NCI-H446 treated with DMSO at 0.1 percent for 48 hours (cell line): ENCODE data around the gene SLC25A3.
"Not testable (repeated sequence)": the region's sequence is repeated elsewhere in the genome, so short reads cannot be mapped to it uniquely, and the experiment has no call there.

Experiments
- DNase-seq: peaks from one replicate; lab custom pipeline; 2025; lab: John Stamatoyannopoulos, UW

The SLC25A3 gene

DNA sequence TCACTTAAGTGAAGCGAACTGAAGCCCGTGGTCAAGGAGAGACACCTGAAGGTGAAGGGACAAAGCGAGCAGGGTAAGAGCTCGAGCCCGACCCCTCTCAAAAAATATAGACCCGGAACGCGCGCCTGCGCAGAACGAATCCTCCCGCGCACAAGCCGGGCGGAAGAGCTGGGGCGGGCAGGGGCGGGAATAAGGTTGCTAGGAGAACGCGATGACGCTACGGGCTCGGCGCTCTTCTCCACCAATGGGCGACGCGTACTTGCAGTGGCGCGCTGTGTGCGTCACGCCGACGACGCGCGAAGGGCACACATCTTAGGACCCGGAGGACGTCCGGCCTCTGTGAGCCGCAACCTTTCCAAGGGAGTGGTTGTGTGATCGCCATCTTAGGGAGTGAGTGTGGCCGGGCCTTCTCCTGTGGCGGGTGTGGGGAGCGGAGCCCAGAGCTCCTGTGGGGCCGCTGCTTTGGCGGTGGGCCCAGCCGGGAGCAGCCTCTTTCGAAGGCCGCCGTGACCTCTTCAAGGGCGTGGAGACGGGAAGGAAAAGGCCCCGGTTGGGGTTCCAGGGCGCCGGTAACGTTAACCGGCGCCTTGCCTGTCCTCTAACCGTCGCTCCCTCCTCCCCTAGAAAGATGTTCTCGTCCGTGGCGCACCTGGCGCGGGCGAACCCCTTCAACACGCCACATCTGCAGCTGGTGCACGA lies at the start of gene SLC25A3:
SLC25A3 (plus strand) TSS at position 336 of the 699 bp plus-strand sequence; CDS start at position 629, 293 bp downstream.
- peak; percentile 96 for DNase-seq

DNA sequence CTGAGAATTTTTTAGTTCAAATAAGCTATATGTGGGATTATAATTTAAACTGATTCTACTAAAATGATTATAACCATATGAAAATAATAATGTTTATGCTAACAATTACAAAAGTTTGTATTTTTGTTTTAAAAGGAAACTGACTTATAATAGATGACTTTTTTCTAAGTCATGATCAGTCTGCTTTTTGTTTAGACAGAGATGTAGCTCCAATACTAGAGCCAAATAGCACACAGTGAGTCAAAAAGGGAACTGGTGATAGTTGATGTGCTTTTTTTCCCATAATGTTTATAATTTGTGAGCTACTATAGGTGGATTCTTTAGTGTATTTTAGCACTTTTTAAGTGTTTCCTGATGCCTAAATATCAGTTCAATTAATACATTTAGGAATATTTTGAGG lies 49.8 kb upstream of the SLC25A3 start:
- DNase-seq = no peak

DNA sequence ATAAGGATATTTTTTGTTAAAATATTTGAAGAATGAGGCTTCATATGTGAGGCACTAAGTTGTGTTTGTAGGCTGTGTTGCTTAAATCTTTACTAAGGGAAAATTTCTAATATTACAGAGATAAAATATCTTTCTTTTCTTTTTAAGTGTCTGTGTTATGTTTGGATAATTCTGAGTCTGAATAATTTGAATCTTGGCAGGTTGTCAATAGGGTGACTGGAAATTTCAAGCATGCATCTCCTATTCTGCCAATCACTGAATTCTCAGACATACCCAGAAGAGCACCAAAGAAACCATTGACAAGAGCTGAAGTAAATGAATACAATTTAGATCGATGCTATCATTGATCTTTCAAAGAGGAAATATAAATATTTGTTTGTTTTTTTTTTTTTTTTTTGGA lies 48.7 kb upstream of the SLC25A3 start:
- no peak for DNase-seq

DNA sequence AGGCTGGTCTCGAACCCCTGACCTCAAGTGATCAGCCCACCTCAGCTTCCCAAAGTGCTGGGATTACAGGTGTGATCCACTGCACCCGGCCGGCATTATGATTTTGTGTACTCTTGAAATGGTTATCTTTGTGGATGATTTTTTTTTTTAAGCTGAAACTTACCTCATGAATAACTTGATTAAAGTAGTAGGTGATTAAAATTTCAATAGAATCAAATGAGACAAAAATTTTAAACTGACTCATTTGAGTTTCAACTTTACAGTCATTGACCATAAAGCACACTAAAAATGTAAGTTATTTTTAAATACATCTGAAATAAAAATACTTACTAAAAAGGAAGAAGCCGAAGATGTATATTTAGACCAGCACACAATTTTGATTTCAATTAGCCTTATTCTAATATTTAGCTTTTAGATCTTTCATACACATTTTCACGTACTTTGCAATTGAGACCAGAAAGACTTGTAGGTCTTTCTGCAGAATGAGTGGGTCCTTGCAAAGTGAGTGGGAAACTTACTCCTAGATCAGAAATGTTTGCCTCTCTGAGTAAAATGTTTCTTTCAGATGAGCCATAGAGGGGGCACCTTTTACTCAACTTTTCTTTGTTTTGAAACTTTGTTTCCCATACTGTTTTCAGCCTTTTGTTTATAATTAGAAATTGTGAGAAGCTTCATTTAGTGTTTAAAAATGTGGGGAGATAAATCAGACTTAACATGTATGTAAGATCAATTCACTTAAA lies 43.9 kb upstream of the SLC25A3 start:
- DNase-seq = no peak

DNA sequence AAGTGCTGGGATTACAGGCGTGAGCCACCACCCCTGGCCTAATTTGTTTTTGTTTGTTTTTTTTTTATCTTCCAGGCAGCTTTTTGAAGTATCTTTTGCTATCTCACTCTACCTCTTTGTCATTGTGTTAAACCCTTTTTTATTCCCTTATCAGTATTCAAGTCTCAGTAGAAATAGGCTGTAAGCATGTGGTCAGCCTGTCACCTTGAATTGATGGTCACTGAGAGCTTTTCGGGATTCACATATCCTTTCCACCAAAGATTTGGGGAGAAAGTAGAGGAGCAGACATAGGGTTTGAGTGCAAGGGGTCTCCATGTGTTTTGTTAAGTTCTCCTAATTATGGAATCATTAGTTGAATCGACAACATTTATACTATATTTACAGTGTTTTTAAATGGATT lies 41.7 kb upstream of the SLC25A3 start:
- DNase-seq = no peak

DNA sequence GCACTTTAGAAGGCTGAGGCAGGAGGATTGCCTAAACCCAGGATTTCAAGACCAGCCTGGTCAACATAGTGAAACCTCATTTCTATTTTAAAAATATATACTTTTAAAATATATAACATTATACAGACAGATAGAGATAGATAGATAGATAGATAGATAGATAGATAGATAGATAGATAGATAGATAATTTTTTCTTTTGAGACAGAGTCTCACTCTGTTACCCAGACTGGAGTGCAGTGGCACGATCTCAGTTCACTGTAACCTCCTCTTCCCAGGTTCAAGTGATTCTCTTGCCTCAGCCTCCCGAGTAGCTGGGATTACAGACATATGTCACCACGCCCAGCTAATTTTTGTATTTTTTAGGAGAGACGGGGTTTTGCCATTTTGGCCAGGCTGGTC lies 35.4 kb upstream of the SLC25A3 start:
- DNase-seq = not testable (repeated sequence)

DNA sequence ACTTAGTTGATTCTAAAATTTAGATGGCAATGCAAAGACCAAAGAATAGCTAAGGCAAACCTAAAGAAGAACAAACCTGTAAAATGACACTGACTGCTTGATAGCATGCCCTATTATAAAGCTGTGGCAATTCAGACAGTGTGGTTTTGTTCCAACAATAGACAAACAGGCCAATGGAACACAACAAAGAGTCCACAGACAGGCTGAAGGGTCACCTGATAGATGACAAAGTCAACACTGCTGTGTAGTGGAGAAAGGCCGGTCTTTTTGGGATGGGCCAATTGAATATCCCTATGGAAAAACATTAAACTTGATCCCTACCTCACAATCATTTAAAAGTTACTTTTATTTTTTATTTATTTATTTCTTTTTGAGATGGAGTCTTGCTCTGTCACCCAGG lies 33.8 kb upstream of the SLC25A3 start:
- no peak for DNase-seq

DNA sequence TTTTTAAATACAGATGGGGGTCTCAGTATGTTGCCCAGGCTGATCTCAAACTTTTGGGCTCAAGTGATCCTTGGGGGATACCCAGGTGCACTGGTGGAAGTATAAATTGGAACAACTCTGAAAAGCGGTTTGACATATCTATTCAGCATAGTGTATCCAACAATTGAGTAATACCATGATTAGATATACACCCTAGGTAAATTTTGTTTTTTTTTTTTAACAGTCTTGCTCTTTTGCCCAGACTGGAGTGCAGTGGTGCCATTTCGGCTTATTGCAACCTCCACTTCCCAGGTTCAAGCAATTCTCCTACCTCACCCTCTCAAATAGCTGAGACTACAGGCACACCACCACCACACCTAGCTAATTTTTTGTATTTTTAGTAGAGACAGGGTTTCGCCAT lies 31.6 kb upstream of the SLC25A3 start:
- no peak for DNase-seq

DNA sequence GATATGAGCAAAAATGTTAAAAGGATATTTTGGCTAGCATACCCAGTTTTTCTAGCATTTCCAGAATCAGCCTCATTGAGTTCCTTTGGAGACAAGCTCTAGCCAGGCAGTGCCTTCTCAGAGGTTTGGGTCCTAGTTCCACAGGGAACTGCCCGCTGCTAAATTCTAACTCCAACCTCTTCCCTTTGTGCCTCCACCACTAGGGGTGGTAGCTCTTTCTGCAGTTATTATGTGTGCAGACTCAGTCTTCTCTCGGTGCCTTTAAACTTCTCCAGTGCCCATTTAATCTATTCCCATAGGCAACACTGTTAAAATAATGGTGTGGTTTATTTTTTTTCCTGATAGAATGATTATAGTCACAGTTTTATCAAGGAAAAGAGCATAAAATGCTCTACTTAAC lies 21.5 kb upstream of the SLC25A3 start:
- no peak for DNase-seq

DNA sequence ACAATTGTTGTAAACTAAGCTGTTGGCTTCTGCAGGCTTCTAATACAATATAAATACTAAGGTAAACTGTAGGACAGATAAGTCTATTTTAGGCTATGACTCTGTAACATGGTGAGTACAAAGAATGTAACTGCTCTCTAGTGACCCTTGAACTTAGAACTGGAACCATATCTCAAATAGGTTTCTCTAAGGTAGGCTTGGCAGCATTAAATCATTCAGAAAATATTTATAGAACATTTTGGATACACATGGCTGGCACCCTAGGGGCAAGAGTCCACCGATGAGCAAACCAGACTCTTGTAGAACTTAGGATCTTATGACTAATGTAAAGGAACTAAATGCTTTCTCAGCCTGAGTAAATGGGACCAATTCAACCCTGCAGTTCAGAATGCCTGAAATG lies 19.4 kb upstream of the SLC25A3 start:
- DNase-seq = no peak

DNA sequence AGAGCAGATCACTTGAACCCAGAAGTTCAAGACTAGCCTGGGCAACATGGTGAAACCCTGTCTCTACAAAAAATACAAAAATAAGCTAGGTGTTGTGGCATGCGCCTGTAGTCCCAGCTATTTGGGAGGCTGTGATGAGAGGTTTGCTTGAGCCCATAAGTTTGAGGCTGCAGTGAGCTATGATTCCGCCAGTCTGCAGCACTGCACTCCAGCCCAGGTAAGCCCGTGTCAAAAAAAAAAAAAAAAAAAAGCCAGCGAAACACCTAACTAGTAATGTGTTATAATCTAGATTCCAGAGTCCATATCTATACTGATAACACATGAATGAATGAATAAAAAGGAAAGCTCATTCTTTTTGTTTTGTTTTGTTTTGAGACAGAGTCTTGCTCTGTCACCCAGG lies 18.5 kb upstream of the SLC25A3 start:
- no peak for DNase-seq

DNA sequence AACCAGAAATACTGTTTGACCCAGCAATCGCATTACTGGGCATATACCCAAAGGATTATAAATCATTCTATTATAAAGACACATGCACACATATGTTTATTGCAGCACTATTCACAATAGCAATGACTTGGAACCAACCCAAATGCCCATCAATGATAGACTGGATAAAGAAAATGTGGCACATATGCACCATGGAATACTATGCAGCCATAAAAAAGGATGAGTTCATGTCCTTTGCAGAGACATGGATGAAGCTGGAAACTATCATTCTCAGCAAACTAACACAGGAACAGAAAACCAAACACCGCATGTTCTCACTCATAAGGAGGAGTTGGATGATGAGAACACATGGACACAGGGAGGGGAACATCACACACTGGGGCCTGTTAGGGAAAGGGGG lies 16.7 kb upstream of the SLC25A3 start:
- not testable (repeated sequence) for DNase-seq

DNA sequence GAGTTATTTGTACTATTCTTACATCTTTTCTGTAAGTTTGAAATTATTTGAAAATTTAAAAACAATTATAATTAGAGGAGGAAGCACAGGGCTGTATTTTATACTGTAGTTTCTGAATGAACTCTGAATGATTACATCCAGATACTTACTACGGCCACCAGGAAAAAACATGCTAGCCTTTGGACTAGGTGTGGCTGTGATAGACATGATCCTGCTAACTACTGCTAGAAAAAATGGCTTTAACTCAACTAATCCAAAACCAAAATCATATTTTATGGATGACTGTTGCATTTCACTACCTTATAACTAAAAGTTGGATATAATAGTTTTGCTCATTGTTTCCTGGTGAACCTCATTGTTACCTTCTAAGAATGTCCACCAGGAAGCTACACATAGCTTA lies 15.1 kb upstream of the SLC25A3 start:
- DNase-seq = no peak

DNA sequence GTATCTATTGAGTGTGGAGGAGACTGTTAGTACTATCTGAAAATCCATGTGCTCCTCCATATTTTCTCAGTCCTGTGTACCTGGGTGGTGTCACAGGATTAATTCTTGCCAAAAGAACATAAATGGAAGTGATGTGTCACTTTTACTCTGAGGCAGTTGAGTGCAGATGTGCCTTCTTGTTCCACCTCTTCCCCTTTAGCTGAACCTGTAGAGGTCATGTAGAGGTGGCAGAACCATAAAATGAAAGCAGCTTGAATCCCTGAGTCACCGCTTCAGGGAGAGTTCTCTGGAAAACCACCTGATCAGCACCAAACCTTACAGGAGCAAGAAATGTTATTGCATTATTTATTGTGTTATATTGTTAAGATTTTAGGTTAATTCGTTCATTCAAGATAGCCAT lies 14.7 kb upstream of the SLC25A3 start:
- no peak for DNase-seq

DNA sequence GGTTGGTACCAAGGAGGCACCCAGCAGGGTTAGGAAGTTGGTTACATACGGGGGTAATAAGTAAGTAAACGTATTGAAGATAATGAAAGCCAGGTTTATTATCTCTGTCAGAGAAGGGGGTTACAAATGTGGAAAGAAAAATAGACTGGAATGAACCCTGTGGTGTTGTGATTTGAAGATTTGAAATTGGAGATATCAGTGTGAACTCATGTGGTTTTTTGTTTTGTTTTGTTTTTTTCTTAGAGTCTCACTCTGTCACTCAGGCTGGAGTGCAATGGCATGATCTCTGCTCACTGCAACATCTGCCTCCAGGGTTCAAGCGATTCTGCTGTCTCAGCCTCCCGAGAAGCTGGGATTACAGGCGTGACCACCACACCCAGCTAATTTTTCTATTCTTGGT lies 14.1 kb upstream of the SLC25A3 start:
- no peak for DNase-seq

DNA sequence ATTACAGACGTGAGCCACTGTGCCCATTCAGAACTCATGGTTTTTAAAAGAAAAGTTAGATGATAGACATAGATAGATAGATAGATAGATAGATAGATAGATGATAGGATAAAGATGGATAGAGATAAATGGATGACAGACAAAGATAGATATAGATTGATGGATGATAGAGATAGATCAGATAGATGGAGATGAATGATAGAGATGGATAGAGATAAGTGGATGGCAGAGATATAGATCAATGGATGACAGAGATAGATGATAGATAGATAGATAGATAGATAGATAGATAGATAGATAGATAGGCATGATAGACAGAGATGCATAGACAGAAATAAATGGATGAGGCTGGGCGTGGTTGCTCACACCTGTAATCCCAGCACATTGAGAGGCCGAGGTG lies 13.7 kb upstream of the SLC25A3 start:
- DNase-seq = no peak

DNA sequence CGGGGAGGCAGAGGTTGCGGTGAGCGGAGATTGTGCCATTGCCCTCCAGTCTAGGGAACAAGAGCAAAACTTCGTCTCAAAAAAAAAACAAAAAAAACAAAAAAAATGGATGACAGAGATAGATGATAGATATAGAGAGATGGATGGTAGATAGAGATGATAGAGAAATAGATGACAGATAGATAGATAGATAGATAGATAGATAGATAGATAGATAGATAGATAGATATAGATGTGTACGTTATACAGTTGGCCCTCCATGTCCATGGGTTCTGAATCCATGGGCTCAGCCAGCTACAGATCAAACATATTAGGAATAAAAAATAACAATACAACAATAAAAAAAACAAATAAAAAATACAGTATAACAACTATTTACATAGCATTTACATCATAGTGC lies 12.8 kb upstream of the SLC25A3 start:
- no peak for DNase-seq

DNA sequence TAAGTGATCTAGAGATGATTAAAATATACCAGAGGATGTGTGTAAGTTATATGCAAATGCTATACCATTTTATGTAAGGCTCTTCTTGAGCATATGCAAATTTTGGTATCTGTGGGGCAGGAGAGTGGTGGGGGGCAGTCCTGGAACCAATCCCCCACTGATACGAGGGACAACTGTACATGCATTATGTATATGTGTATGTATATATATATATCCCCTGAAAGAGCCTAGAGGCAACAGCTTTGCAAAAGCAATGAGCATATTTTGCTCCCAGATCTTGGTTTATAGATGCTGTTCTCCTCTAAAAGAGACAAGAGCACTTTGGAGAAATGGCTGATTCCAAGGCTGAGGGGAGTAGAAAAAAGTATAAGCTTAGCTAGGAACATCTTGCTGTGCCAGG lies 12.4 kb upstream of the SLC25A3 start:
- no peak for DNase-seq

DNA sequence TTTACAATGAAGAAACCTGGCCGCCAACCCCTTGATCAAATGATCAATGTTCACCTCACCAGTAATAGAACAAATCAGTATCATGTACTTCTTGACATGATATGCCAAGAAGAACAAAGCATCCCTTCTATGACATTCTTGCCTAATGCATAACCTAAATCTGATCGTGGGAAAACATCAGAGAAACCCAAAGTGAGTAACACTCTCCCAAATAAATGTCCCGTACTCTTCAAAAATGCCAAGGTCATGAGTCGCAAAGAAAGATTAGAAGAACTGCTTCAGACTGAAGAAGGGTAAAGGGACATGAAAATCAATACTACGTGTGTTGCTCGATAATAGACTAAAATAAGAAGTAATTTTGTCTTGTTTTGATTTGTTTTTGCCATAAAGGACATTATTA lies 11.4 kb upstream of the SLC25A3 start:
- no peak for DNase-seq

DNA sequence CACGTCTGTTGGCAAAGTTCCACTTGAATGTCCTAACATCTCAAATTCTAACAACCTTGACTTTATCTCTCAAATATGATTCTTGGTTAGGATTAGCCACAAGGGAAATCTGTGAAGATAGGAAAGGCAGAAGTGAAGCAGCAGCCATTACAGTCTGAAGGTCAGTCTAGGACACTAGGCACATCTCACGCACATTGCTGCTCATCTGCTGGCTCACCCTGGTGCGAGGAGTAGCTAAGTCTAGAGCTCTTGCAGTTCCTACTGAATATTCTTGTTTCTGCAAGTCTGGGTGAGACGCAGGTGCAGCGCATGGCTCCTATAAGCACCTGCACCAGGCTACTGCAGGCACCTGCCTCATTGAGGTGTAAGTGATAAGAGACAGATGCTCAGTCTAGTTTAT lies 6.4 kb upstream of the SLC25A3 start:
- DNase-seq = no peak

DNA sequence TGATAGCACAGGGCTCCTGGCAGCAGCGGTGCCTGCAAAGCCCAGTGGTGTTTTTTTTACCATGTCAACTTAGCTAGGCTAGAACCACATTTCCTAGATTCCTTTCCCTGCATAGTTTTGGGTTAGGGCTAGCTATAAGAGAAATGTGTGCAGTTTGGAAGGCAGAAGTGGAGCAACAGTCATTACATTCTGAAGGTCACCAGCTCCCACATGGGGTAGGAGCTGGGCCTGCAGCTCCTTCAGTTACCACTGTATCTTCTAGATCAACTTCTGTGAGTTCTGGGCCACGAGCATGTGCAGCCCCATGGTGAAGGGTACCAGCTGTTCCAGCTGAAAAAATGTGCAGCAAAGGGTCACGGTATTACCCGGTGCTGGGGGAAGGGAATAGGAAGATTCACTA lies 2.3 kb upstream of the SLC25A3 start:
- DNase-seq = no peak

DNA sequence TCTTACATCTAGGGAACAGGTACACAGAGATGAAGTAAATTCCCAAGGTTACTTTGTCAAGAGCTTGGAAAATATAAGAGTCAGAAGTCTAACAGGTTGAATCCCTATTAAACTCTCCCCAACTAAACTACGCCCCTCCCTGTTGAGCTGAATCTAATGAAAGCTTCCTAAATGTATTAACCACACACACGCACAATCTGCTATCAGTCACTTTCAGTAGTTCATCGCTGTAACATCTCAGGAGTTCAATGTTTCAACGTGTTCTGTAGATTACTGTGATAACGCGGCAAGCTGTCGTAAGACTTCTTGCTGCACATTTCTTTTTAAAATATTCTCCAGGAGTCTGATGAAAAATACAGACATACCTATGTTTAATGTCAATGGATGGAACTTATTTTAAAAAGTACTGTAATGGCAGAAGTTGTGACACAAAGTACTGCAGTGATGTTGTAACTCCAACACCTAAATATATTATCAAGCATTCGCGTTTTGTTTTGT lies 612 bp upstream of the SLC25A3 start:
- DNase-seq = no peak

DNA sequence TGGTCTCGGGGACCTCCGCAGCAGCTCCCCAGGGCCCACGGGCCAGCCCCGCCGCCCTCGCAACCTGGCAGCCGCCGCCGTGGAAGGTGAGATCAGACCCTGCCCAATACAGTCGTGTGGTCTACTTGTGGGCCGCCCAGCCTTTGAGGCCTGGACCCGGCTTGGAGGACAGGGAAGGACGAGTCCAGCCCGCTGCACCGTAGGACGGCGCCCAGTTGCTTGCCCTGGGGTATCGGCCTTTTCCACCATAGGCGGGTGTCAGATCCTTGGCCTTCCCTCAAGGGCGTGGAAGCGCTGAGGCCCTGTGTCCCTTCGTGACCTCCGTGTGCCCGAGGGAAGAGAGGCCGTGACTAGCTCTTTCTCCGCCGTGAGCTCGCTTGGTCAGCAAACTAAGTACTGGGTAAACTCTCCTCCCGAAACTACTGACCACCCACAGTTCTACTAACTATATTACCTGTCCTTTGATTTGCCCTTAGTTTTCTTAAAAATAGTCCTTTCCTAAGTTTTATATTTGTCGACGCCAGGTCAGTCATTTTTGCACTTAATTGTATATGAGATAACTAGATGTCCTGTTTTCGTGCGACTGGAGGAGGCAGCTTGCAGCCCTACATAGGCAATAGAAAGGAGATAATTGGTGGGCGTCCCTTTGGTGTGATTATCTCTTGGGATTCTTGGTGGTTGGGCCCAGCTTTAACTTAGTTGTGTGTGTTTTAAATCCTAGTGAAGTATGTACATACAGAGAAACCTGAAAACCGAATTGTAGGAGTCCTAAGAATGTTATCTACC lies 757 bp downstream of the SLC25A3 start:
- DNase-seq = no peak
